Body of pancreas (tissue), 4 donors: Measurements from ENCODE around the gene SNX22. TPM values are rescaled to one million over a fixed set of nuclear protein-coding genes. Genes with fewer than 3 reads are reported as not detected.

Experiments
- ATAC-seq: fragments of 150-250 bp; one replicate; pipeline ENCODE4 v1.9.1; 2016
- DNase-seq, 4 donors: peaks; one replicate each; pipeline ENCODE4 v3.0.0-alpha.2; 2019
- H3K27ac ChIP-seq, 4 donors: fragments of 200-600 bp; sonication (generic); 1 replicate in 3 of 4; 2 replicates in 1 of 4; pipeline versions ENCODE4 v1.5.1 to v1.6.1; 2016 to 2019; ENCODE audit warnings: mild to moderate bottlenecking in 1 of 4, mixed read lengths in 1 of 4, moderate library complexity in 1 of 4
- H3K27me3 ChIP-seq, 2 donors: fragments of 200-600 bp; sonication (generic); one replicate each; pipeline ENCODE4 v1.6.0; 2016; ENCODE audit warnings: mild to moderate bottlenecking in 1 of 2
- H3K36me3 ChIP-seq, 2 donors: fragments of 200-600 bp; sonication (generic); replicated peaks in 1 of 2; 2 replicates each; pipeline ENCODE4 v1.5.1; 2016; ENCODE audit warnings: low read depth in 2 of 2; ENCODE audit not compliant: insufficient read depth in 1 of 2
- H3K4me1 ChIP-seq: fragments of 200-600 bp; sonication (generic); one replicate; pipeline ENCODE4 v1.6.0; 2016
- H3K4me3 ChIP-seq, 2 donors: fragments of 200-600 bp; sonication (generic); 1 replicate in 1 of 2; 2 replicates in 1 of 2; pipeline ENCODE4 v1.5.1; 2016 to 2019
- H3K9me3 ChIP-seq, 3 donors: fragments of 200-600 bp; sonication (generic); 1 replicate in 2 of 3; 2 replicates in 1 of 3; pipeline ENCODE4 v1.5.1; 2016
- CTCF ChIP-seq, 7 experiments: fragments of 450-650 bp in 4 of 7; fragments of 200-600 bp in 3 of 7; sonication (generic) in 3 of 7; IDR thresholded peaks; one replicate each; pipeline ENCODE4 v1.5.1; 2016 to 2019; ENCODE audit warnings: antibody characterized with exemption in 7 of 7
- POLR2A ChIP-seq, 3 donors: fragments of 450-650 bp; IDR thresholded peaks; one replicate each; pipeline ENCODE4 v1.6.1; 2016; ENCODE audit warnings: antibody characterized with exemption in 3 of 3, mild to moderate bottlenecking in 2 of 3
- WGBS, 2 donors: methylation state at CpG; one replicate each; pipeline ENCODE4 v1.1.5; 2017; 5-methylcytosine and 5-hydroxymethylcytosine counted together
- intact Hi-C: fragments of 100-400 bp; cut with DNase I; formaldehyde crosslinking; loops from one replicate; pipeline ENCODE4 v1.15.1; 2023
- total RNA-seq, 2 donors: library from RNA; depleted of rRNA; stranded (reverse); fragments of >200 nt; gene quantifications; one replicate each; pipeline ENCODE4 v1.1.0, GENCODE V29; 2016

SNX22 gene
- total RNA-seq, 2 donors from 2014 or later = under 0.01 to 0.78 TPM

- H3K4me3 ChIP-seq = no peak overlapping the region
- H3K4me1 ChIP-seq = no peaks in the 10 kb centered on the region
- H3K27ac ChIP-seq = no peak overlapping the region
- intact Hi-C loops = no loop called here
- DNase-seq (no peak), ATAC-seq (no peak)
- no peak for TF ChIP-seq CTCF (IDR thresholded peaks at IDR 0.05)
- no peaks in the 10 kb centered on the region for H3K9me3 ChIP-seq
- WGBS, 2 donors = 86 to 94% methylated on average over 2 to 3 of the region's 4 CpGs
- H3K27me3 ChIP-seq = no peaks in the 10 kb centered on the region
- H3K36me3 ChIP-seq = peaks cover 10 to 24% of the 10 kb centered on the region in 2 donors
Measured at GRCh38 chr15:64138331-64138941, 13.1 kb upstream of the SNX22 start.

- H3K4me1 ChIP-seq = no peaks in the 10 kb centered on the region
- H3K4me3 ChIP-seq = no peak overlapping the region
- no peak for TF ChIP-seq POLR2A (IDR thresholded peaks at IDR 0.05)
- TF ChIP-seq CTCF (IDR thresholded peaks at IDR 0.05) = no peak
- no peak overlapping the region for H3K27ac ChIP-seq
- 90 to 92% methylated on average over 8 of the region's 8 CpGs for WGBS, 2 donors
- H3K27me3 ChIP-seq = no peaks in the 10 kb centered on the region
- peaks cover 7 to 10% of the 10 kb centered on the region in 2 donors for H3K36me3 ChIP-seq
- ATAC-seq = no peak
- intact Hi-C loops = no loop called here
- no peaks in the 10 kb centered on the region for H3K9me3 ChIP-seq
- no peak for DNase-seq
Measured at GRCh38 chr15:64141798-64142512, 9.6 kb upstream of the SNX22 start.

GRCh38 chr15:64143276-64143675 lies 8.3 kb upstream of the SNX22 start:
- no peak overlapping the region for H3K27ac ChIP-seq
- no peak for ATAC-seq
- no peak for DNase-seq
- no peaks in the 10 kb centered on the region for H3K9me3 ChIP-seq
- no peak overlapping the region for H3K4me3 ChIP-seq
- intact Hi-C loops = no loop called here
- WGBS, 2 donors = 76 to 77% methylated on average over 6 of the region's 6 CpGs
- H3K36me3 ChIP-seq = peaks cover 0 to 2% of the 10 kb centered on the region in 2 donors
- H3K27me3 ChIP-seq = no peaks in the 10 kb centered on the region
- TF ChIP-seq POLR2A (IDR thresholded peaks at IDR 0.05) = no peak
- no peak for TF ChIP-seq CTCF (IDR thresholded peaks at IDR 0.05)
- H3K4me1 ChIP-seq = no peaks in the 10 kb centered on the region

GRCh38 chr15:64144192-64144564 lies 7.4 kb upstream of the SNX22 start:
- Histone ChIP-seq H3K27me3 (no peaks in the 10 kb centered on the region), H3K4me3 (no peak overlapping the region), H3K4me1 (no peaks in the 10 kb centered on the region), H3K9me3 (no peaks in the 10 kb centered on the region), H3K36me3 (peaks cover 0 to 2% of the 10 kb centered on the region in 2 donors), H3K27ac (no peak overlapping the region)
- DNase-seq (no peak), ATAC-seq (no peak)
- TF ChIP-seq POLR2A (IDR thresholded peaks at IDR 0.05) (no peak), CTCF (IDR thresholded peaks at IDR 0.05) (no peak)
- 77 to 83% methylated on average over 8 of the region's 8 CpGs for WGBS, 2 donors
- intact Hi-C loops = no loop called here
